Amygdala (tissue), 56 donors: Measurements from ENCODE around the gene MAT2A.
"Not testable (repeated sequence)": the region's sequence is repeated elsewhere in the genome, so short reads cannot be mapped to it uniquely, and the experiment has no call there.

ENCODE experiments used
- DNase-seq, 56 donors: peaks; one replicate each; lab custom pipeline; 2025; lab: John Stamatoyannopoulos, UW

Gene MAT2A

DNA sequence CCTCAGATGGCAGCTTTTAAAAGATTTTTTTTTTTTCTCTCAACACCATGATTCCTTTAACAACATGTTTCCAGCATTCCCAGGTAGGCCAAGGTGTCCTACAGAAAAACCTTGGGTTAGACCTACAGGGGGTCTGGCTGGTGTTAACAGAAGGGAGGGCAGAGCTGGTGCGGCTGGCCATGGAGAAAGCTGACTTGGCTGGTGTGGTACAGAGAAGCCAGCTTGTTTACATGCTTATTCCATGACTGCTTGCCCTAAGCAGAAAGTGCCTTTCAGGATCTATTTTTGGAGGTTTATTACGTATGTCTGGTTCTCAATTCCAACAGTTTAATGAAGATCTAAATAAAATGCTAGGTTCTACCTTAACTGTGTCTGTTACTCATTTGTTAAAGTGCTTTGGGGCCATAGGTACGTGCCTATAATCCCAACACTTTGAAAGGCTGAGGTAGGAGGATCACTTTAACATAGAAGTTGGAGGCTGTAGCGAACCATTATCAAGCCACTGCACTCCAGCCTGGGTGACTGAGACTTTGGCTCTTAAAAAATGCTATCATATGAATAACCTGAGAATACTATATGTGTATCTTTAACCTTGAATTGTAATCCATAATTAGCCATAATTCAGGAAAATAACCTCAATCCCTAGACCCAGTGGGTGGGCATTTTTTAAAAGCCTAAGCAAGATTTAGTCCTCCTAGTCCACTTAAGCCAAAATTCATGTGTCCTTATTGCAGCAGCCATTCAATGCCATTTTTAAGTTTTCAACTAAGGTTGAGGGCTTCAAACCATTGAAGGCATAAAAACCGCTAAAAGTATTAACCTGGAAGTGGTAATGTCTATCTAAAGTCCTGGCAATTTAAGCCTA, 6.2 kb downstream of the MAT2A start:
- not testable (repeated sequence) for DNase-seq

DNA sequence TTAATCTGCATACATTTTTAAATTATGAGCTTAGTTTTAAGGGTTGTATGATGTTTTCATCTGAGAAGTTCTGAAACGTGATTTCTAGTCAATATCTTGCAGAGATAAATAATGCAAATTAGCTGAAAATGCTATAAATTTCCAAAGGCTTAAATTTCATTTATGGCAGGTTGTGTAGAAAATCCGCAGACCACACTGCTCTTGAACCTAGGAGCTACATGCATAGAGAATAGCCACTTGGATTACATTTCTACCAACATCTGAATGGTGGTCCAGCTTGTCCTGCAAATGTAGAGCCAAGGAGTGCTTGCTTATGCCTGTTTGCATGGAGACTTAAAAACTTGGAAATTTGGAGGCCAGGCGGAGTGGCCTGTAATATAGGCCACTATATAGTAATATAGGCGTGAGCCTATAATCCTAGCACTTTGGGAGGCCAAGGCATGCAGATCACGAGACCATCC, 6.8 kb downstream of the MAT2A start:
- no peak for DNase-seq

DNA sequence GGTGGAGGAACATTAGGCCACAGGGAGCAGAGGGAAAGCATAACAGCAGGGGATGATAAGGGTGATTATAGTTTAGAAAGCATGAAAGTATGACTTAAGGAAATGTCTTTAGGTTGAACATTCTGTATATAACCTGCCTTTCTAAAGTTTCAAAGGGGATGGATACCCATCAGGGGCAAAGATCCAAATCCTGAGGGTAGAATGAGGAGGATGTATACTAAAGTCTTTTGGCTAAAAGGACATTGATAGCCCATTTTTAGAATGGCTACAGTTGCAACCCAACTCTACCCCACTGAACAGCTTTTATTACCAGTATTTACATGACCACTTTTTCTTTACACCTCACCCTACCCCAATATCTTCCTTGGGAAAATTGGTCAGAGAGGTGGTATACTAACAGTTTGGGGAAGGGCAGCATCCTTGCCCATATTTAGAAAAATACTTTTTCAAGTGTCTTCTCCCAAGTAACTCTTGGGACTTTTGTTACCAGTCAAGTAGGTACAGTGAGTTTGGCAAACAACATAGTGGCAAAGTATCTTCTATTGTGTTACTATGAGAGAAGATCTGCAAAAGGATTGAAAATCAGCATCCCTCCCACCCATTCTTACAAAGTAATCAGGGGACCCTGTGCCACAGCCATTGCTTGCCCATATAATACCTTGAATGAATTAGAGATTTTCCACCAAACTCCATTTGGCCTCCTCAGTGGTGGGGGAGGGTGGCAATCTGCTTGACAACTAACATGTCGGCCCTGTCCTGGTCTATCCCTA, 8.3 kb downstream of the MAT2A start:
- DNase-seq: no peak

DNA sequence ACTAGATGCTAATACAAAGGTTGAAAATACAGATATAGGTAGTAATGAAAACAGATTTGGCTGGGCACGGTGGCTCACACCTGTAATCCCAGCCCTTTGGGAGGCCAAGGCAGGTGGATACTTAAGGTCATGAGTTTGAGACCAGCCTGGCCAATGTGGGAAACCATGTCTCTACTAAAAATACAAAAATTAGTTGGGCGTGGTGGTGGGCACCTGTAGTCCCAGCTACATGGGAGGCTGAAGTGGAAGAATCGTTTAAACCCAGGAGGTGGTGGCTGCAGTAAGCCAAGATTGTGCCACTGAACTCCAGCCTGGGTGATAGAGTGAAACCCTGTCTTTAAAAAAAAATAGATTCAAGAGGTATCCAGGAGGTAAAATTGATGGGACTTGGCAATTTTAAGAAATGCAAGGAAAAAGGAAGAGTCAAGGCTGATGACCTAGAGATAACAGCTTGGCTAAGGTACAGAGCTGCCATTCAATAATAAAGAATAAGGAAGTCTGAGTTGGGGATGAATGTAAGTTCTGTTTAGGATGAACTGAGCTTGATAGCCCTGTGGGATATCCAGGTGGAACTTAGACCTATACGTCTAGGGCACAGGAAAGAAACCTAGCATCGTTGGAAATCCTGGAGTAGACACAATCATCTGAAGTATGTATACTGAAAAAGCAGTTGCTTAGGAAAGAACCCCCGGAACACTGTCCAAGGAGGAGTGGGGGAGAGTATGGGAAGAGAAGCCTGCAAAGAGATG, 9.1 kb downstream of the MAT2A start:
- DNase-seq: no peak

DNA sequence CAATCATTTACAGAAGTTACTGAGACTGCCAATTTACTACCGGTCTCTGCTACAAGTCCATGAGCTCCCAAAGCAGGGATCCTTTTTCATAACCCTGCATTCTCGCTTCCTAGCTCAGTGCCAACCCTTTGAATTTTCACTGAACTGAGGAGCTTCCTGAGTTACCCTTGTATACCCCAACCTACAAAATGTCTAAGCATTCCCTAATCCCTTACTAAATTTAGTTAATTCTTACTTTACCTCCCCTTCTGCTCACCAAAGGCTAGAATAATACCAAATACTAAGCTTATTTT, 9.6 kb downstream of the MAT2A start:
- no peak for DNase-seq

DNA sequence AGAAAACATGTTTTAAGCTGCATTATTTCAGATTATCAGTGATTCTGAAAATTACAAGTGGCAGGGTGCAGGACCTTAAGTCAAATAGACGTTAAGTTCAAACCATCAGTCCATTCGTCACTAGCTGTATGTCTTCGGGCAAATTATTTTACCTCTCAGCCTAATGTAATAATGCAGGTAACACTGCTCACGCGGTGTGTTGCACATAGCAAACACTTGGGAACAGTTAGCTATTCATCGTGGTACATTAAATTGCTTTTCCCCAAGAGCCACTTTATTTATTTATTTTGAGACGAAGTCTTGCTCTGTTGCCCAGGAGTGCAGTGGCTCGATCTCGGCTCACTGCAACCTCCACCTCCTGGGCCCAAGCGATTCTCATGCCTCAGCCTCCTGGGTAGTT, 10.1 kb downstream of the MAT2A start:
- no peak for DNase-seq

DNA sequence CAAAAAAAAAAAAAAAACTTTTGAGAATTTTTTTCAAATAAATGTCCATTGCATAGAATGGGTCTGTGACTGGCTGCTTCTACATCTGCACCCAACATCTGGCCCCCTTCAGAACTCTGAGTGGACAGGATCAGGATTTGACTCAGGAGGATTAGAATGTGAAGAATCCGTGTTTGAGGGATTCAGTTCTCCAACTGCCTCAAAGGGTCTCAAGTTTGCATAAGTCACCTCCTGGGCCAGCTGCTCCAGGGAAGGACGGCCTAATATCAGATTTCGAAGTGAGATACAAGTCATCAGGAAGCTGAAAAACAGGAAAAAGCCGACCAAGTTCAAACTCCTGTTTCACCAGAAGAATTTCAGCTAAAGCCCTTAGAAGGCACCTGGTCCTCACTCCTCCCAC, 10.9 kb downstream of the MAT2A start:
- DNase-seq: no peak

DNA sequence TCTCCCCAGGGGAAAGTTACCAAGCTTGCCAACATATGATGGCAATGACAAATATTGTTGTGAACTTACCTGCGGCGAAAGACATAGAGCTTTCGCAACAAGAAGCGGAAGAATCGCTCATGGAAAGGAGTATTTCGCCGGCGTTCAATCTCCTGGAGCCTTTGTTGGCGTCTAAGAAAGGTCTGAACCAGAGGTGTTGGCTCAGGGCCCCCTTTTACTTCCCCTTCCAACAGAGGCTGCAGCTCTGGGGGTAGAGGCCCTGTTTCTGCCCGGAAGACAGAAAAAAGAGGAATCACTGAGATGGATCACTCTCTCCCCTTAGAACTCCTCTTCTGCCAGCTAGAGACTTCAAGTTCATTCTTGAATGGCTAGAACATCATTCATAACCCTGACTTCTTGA, 11.5 kb downstream of the MAT2A start:
- DNase-seq: peak in 4 of 56 donors; percentile 9 to 17 (median 14)

DNA sequence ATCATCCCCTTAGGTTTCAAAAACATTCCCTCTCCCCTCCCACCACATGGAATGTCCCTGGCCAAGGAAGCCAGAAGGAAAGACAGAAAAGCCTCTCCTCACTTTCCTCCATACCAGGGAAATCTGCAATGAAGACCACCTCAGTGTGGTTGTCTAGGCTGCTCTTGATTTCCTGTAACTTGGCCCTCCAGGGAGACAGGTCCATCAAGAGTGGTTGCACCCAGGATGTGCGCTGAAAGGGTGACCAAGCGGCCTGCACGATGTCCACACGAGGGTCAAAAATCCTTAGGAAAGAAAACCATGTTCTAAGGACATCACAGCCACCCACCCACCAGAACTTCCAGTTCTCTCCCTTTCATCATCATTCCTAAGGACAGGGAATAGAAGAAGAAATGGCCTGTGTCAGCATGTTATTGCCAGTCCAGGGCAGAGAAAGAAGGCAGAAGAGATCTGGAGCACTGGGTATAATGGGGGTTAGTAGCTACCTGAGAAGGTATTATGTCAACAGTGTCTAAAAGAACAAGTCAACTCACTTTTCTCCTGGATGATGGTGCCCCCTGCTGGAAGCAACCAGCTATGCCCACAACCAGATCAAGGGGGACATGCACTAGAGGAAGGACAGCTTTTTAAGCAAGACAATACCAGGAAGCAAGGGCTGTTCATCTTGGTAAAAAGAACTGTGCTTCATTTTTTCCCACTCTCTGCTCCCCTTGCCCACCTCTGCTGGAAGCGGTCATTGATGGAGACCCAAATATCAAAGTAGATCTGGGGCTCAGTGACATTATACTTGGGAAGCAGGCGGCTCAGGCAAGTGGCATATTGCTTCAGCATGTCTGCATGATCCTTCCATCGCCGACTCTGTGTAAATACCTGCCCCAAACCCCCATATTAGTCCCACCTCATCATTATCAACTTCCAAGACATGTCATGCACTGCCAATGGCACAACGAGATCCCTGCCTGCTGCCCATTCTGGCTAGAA, 13.0 kb downstream of the MAT2A start:
- peak in 53 of 56 donors; percentile 10 to 88 (median 55) for DNase-seq

DNA sequence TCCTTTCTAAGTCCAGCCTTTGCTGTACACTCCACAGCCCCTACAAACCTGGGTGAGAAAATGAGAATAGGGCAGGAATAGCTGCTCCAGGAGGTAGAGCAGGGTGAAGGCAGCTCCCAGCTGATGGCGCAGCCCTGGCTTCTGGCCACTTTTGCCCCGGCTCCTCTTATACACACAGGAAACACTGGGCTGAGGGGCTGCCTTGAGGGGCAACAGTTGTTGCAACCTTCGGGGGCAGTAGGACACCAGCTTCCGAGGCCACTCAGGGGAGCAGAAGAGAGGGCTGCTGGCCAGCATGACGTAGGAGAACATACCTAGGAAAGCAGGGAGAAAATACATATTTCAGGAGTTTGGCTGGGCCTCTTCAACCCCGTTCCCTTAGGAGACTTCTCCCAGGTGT, 14.2 kb downstream of the MAT2A start:
- no peak for DNase-seq

DNA sequence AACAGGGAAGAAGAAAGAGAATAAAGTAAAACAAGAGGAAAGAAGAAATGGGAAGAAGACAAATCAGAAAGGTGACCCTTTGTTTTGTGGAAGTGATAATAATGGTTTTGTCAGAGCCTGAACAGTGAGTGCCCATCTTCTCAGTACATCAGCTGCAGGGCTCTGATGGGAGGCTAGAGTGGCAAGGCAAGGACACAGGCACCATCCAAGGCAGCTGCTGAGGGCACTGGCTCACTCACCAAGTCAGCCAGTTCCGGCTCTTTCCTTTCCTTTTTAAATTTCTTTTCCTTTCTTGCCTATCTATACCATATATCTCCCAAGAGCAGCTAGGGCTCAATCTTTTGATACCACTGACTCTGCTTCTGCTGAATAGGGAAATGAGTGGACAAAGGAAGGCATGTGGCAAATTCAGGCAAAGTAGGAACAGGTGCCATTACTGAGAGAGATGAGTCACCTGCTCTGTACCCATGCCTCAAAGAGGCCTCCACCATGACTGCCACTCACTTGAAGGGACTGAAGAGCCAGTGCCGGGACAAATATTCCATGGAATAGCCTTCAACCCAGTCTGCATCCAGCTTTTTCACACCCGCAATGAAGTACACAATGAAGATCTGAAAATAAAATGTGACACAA, 16.1 kb downstream of the MAT2A start:
- DNase-seq: no peak

DNA sequence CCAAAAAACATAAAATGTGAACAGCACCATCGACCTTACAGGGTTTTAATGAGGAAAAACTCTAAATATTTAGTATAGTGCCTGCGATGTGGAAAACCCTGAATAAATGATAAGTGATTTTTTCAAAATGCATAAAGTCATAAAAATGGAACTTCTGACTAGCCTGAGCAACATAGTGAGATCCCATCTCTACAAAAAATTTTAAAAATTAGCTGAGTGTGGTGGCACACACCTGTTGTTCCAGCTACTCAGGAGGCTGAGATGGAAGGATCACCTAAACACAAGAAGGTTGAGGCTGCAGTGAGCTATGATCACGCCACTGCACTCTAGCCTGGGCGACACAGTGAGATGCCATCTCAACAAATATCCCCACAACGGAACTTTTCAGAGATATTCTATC, 18.2 kb downstream of the MAT2A start:
- DNase-seq: no peak

DNA sequence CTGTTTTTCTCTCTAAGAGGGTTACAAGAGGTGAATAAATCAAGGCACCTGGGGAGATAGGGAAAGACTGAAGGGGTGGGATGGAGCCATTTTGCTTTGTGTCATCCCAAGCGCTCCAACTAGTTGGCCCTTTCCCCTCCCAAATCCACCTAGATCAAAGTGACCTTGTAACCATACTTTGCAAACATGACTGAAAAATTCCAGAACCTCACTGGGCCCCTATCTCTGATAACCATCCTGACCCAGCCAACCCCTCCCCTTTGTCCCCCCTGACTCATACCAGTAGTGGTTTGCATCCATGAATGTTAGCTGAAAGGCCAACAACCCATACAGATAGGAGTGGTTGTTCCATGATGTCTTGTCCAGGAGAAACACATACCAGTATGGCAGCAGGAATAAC, 19.2 kb downstream of the MAT2A start:
- DNase-seq: no peak

DNA sequence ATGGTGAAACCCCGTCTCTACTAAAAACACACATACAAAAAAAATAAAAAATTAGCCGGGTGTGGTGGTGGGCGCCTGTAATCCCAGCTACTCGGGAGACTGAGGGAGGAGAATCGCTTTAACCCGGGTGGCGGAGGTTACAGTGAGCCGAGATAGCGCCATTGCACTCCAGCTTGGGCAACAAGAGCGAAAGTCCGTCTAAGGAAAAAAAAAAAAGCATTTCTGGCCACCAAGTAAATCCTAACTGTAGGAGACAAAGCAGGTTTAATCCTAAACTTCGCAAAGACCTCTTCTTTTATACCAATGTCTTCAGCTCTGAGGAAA, 21.4 kb downstream of the MAT2A start:
- not testable (repeated sequence) for DNase-seq

DNA sequence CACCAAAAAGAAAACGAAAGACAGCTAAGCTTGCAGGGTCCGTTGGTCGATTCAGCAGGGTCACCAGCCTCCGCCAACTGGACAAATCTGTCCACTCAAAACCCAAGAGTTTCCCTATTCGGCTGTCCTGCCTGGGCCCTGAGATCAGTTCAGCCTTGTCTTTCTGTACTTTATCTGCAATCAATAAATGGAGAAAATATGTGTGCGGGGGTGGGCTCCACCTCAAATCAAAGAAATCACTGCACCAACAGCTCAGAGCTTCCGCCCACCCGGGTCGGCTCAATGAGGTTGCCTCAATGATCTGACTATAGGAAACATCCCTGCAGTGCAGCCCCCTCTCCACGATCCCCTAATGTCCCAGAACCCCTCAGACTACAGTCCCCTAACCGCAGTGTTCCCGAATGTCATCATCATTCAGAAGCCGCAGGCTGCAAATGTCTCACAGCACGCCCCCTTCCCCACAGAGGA, 21.9 kb downstream of the MAT2A start:
- DNase-seq: no peak

DNA sequence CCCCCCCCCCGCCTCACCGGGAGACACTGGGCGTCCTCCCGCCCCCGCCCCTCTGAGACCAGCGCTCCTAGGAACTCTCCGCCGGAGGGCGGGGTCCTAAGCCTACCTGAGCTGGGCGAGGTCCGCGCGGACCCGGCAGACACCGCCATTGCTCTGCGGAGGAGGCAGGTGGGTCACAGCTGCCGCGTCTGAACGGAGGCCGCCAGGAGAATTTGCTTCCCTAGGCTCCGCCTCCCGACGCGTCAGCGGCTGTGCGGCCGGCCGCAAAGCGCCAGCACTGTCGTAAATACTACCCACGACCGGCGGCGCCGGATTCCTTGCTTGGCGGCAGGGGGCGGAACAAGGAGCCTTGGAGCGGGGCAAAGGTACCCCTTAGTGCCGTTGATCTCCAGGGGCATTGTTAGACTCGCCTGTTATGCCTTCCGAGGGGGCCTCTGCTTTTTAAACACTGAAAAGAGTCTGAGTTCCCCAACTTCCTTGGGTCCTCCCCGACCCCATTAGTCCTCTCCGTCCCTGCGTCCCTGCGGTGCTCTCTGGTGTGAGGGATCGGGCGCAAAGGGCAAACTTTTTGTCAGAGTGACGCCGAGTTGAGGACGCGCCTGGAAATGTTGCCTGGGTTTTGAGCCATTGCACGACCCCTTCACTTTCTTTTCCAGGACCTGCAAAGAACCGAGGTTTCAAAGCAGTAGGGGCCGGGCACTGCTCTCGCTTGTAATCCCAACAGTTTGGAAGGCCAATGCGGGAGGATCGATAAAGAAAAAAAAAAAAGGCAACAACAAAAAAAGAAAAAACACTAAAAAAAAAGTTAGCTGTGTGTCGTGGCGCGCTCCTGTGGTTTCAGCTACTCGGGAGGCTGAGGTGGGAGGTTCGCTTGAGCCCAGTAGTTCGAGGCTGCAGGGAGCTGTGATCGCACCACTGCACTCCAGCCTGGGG, 22.6 kb downstream of the MAT2A start, which contains the start of gene GGCX:
Gene GGCX (minus strand): TSS at position 214 of the 933 bp plus-strand sequence. CDS start 65 bp downstream, at position 149.
- peak; percentile 51 to 94 (median 88) for DNase-seq

DNA sequence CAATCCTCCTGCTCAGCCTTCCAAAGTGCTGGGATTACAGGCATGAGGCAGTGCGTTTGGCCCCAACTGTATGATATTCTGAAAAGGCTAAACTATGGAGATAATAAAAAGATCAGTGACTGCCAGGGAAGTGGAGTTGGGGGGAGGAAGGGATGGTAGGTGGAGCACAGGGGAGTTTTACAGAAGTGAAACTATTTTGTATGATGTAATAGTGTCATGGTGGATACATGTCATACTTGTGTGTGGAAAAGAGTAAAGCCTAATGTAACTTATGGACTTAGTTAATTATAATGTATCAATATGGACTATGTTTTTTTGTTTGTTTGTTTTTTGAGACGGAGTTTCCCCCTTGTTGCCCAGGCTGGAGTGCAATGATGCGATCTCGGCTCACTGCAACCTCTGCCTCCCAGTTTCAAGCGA, 25.2 kb downstream of the MAT2A start:
- no peak for DNase-seq

DNA sequence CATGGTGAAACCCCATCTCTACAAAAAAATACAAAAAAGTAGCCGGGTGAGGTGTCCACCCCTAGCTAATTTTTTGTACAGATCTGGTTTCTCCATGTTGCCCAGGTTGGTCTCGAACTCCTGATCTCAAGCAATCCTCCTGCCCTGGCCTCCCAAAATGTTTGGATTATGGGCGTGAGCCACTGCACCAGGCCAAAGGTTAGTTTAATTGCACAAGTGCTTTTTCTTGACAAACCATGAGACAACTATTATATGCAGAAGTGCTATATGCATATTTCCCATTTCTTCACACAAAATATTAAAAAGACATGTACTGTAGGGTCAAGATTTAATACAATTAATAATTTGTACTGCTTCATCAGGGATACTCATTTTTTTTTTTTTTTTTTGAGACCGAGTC, 27.3 kb downstream of the MAT2A start:
- no peak for DNase-seq
